Adrenal gland (tissue), 12 donors: ENCODE results near the gene SLC5A10. TPM values are rescaled to one million over a fixed set of nuclear protein-coding genes. Genes with fewer than 3 reads are reported as not detected.
"Not testable (repeated sequence)": the region's sequence is repeated elsewhere in the genome, so short reads cannot be mapped to it uniquely, and the experiment has no call there.

Experiments
- DNase-seq, 7 donors: peaks; one replicate each; pipeline ENCODE4 v3.0.0-alpha.2; 2019 to 2020
- H3K27ac ChIP-seq, 5 donors: fragments of 200-600 bp; sonication (generic) in 4 of 5; 1 replicate in 3 of 5; 2 replicates in 2 of 5; pipeline versions ENCODE4 v1.5.1 to v1.8.0; 2016 to 2020; ENCODE audit warnings: mild to moderate bottlenecking in 1 of 5
- H3K27me3 ChIP-seq: fragments of 200-600 bp; 2 replicates; pipeline ENCODE4 v1.8.0; 2021
- H3K36me3 ChIP-seq, 2 donors: fragments of 200-600 bp; replicated peaks in 1 of 2; 1 replicate in 1 of 2; 2 replicates in 1 of 2; pipeline versions ENCODE4 v1.5.1 to v1.8.0; 2018 to 2022
- H3K4me1 ChIP-seq, 2 donors: fragments of 200-600 bp; replicated peaks in 1 of 2; 1 replicate in 1 of 2; 2 replicates in 1 of 2; pipeline versions ENCODE4 v1.5.1 to v1.8.0; 2018 to 2021
- H3K4me3 ChIP-seq, 4 donors: fragments of 200-600 bp; sonication (generic) in 3 of 4; one replicate each; pipeline ENCODE4 v1.5.1; 2016 to 2018
- H3K9me3 ChIP-seq, 3 donors: fragments of 200-600 bp; sonication (generic) in 1 of 3; replicated peaks in 1 of 3; 1 replicate in 2 of 3; 2 replicates in 1 of 3; pipeline versions ENCODE4 v1.5.1 to v1.8.0; 2016 to 2021
- POLR2A ChIP-seq, 2 donors: fragments of 450-650 bp; IDR thresholded peaks; one replicate each; pipeline ENCODE4 v1.6.1; 2017; ENCODE audit warnings: antibody characterized with exemption in 2 of 2, mild to moderate bottlenecking in 2 of 2, moderate library complexity in 1 of 2
- WGBS, 4 donors: extraction: QIAGEN DNeasy Blood & Tissue Kit in 2 of 4; methylation state at CpG; one replicate each; pipeline versions ENCODE4 v1.1.5 to v1.1.7; 2013 to 2017; 5-methylcytosine and 5-hydroxymethylcytosine counted together
- intact Hi-C, 2 donors: fragments of 100-400 bp; cut with DNase I; formaldehyde crosslinking; loops; one replicate each; pipeline versions ENCODE4 v1.14.1 to v1.15.0; 2022 to 2023
- polyA plus RNA-seq, 3 donors: library from polyadenylated mRNA; stranded (reverse); fragments of 200-250 nt in 2 of 3; fragments of 350-450 nt in 1 of 3; fragmentation: Illumina TruSeq in 1 of 3; extraction: RNeasy Lipid Tissue Mini Kit (QIAGEN cat#74804) in 1 of 3; gene quantifications; one replicate each; pipeline ENCODE4 v1.2.3, GENCODE V29; 2013 to 2014
- total RNA-seq, 9 donors: library from RNA; depleted of rRNA in 4 of 9; stranded (reverse); fragments of >200 nt in 4 of 9; fragments of 120-200 nt in 1 of 9; fragmentation: NEBNext Ultra II Directional in 1 of 9; extraction: Animal tissue kit (Norgen Biotek cat#: 25700) in 1 of 9; gene quantifications; one replicate each; pipeline versions ENCODE4 v1.1.0 to v1.2.4, GENCODE V29; 2013 to 2023
- TF ChIP-seq, protein P1 (sequence below), 6 experiments: fragments of 450-650 bp in 4 of 6; fragments of 200-600 bp in 2 of 6; sonication (generic) in 1 of 6; IDR thresholded peaks; 1 replicate in 5 of 6; 2 replicates in 1 of 6; pipeline versions ENCODE4 v1.5.1 to v1.8.0; 2016 to 2021; ENCODE audit warnings: antibody characterized with exemption in 6 of 6, mild to moderate bottlenecking in 2 of 6, moderate library complexity in 1 of 6
- donor health status: healthy with polysubstance abuse.
- donor health status: Bipolar disorder and iron deficiency.
- donor health status: DM: yes; HTN: yes; CAD: no.
- donor health status: DM: no; HTN: no; CAD: no.
- donor health status: DM: no; HTN: no; CAD: no.
- donor health status: DM: yes; HTN: yes; CAD: no.

The SLC5A10 gene
- total and polyA plus RNA-seq, 12 donors, result 0.16 to 0.94 (median 0.22) TPM; not detected in 8

- DNase-seq, result no peak
- intact Hi-C loops, result no loop called here
These were observed 72.4 kb downstream of the SLC5A10 start for GRCh38 chr17:19024101-19025078.

GRCh38 chr17:19028671-19029070, 76.7 kb downstream of the SLC5A10 start:
- intact Hi-C loops, H3K4me3 ChIP-seq, H3K36me3 ChIP-seq, H3K27me3 ChIP-seq, H3K4me1 ChIP-seq, H3K9me3 ChIP-seq, DNase-seq, H3K27ac ChIP-seq: not testable (repeated sequence)
- WGBS, 4 donors, result no CpG with 5 or more reads among the region's 11 CpGs

More at GRCh38 chr17:19024101-19025078, 72.4 kb downstream of the SLC5A10 start:
- 81 to 87% (median 83%) methylated on average over 16 to 22 of the region's 22 CpGs for WGBS, 4 donors
- Histone ChIP-seq H3K36me3 (no peaks in the 10 kb centered on the region), H3K9me3 (no peaks in the 10 kb centered on the region), H3K4me3 (no peak overlapping the region), H3K4me1 (no peaks in the 10 kb centered on the region), H3K27ac (no peak overlapping the region), H3K27me3 (no peaks in the 10 kb centered on the region)
- TF ChIP-seq, protein P1, sequence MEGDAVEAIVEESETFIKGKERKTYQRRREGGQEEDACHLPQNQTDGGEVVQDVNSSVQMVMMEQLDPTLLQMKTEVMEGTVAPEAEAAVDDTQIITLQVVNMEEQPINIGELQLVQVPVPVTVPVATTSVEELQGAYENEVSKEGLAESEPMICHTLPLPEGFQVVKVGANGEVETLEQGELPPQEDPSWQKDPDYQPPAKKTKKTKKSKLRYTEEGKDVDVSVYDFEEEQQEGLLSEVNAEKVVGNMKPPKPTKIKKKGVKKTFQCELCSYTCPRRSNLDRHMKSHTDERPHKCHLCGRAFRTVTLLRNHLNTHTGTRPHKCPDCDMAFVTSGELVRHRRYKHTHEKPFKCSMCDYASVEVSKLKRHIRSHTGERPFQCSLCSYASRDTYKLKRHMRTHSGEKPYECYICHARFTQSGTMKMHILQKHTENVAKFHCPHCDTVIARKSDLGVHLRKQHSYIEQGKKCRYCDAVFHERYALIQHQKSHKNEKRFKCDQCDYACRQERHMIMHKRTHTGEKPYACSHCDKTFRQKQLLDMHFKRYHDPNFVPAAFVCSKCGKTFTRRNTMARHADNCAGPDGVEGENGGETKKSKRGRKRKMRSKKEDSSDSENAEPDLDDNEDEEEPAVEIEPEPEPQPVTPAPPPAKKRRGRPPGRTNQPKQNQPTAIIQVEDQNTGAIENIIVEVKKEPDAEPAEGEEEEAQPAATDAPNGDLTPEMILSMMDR (IDR thresholded peaks at IDR 0.05), result no peak
- no peak for TF ChIP-seq POLR2A (IDR thresholded peaks at IDR 0.05)

DNA sequence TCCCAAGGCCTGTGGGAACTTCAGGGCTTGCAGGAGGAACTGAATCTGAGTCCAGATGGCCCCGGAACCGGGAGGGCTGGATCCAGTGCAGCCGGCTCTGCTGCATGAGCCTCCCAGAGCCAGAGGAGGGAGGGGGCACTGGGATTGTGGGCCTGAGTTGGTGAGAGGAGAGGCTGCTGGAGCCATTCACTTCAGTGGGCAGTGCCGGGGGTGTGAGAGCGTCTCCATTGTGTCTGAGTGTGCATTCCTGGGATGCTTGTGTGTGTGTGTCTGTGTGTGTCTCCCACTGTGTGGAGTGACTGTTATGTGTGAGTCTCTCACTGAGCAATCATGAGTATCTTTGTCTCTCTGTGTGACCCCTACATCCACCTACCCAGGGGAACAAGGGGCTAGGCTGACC, 77.8 kb downstream of the SLC5A10 start:
- H3K4me1 ChIP-seq, H3K4me3 ChIP-seq, intact Hi-C loops, H3K9me3 ChIP-seq, H3K27ac ChIP-seq, H3K27me3 ChIP-seq, DNase-seq, H3K36me3 ChIP-seq: not testable (repeated sequence)
- WGBS, 4 donors, result 86% methylated on average over 2 of the region's 5 CpGs; no CpG with 5 or more reads in 3 of the 4 donors

GRCh38 chr17:19030771-19031449, 78.9 kb downstream of the SLC5A10 start:
- H3K27ac ChIP-seq, H3K27me3 ChIP-seq, intact Hi-C loops, H3K4me3 ChIP-seq, DNase-seq, H3K36me3 ChIP-seq, H3K9me3 ChIP-seq, H3K4me1 ChIP-seq: not testable (repeated sequence)
- 17 to 80% (median 50%) methylated on average over 1 of the region's 5 CpGs; no CpG with 5 or more reads in 1 of the 4 donors for WGBS, 4 donors

DNA sequence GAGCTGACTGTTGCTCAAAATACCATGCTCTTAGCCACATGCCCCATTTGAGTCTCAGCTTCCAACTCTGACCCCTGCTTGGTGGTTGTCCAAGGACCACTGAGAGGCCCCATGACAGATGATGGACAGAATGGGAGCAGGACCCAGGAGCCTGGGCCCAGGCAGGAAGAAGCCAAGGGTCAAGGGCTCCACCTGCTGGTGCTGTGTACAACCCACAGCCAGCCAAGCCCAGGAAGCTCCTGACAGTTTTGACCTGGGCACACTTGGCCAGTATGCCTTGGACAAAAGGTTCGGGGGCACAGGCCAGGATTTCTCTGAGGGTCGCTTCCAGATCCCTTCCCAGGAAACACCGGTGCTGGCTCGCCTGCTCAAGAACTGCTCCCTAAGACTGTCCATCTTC, 79.8 kb downstream of the SLC5A10 start:
- DNase-seq, result peak; percentile 61 to 84 (median 73)
- H3K27me3 ChIP-seq, H3K27ac ChIP-seq, intact Hi-C loops, H3K9me3 ChIP-seq, H3K4me1 ChIP-seq, H3K36me3 ChIP-seq, H3K4me3 ChIP-seq: not testable (repeated sequence)
- TF ChIP-seq, protein P1 (IDR thresholded peaks at IDR 0.05), result peak in 2 of 6 experiments; percentile 12 to 37
- no CpG with 5 or more reads among the region's 4 CpGs for WGBS, 4 donors

DNA sequence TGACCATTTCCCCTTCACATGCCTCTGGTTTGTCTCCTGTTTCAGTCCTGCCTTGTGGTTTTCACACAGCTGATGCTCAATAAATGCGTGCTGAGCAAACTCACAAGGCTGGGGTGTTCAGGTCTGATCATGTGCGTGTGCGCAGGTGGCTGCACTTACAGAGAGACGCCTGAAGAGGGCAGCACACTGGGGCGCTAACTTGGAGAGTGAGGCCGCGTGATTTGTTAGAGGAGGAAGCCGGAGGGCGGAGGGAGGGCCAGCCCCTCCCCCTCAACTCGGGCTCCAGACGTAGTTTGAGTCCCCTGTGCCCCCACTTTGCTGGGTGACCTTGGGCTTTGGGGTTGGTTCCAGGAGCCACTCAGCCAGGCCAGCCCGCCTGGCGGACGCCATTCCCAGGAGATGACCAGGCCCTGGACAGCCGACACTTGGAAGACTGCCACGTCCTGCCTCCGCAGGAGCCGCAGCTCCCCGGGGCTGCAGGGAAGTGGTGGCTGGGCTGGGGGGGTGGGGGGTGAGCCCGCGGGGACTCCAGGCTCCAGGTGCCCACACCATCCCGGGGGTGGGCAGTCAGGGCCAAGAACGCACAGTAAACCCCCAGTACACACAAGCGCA, 80.5 kb downstream of the SLC5A10 start:
- intact Hi-C loops, H3K4me1 ChIP-seq, DNase-seq, H3K27ac ChIP-seq, H3K4me3 ChIP-seq, H3K27me3 ChIP-seq, H3K36me3 ChIP-seq, H3K9me3 ChIP-seq: not testable (repeated sequence)
- 35% methylated on average over 3 of the region's 24 CpGs; no CpG with 5 or more reads in 3 of the 4 donors for WGBS, 4 donors

- H3K4me1 ChIP-seq, DNase-seq, H3K9me3 ChIP-seq, H3K27me3 ChIP-seq, intact Hi-C loops, H3K36me3 ChIP-seq, H3K27ac ChIP-seq, H3K4me3 ChIP-seq: not testable (repeated sequence)
- no CpG with 5 or more reads among the region's 6 CpGs for WGBS, 4 donors
These were observed 84.2 kb downstream of the SLC5A10 start for GRCh38 chr17:19036186-19036585.

DNA sequence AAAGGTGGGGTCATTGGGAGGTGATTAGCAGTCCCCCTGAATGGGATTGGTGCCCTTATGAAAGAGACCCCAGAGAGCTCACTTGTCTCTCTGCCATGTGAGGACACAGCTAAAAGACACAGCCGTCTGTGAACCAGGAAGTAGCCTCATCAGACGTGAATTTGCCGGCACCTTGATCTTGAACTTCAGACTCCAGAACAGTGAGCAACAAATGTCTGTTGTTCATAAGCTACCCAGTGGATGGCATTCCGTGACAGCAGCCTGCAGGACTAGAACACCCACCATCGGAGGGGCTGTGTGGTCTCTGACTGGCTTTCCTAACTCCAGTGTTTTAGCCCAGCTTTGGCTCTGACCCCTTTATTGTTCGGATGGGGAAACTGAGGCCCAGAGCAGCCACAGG, 85.6 kb downstream of the SLC5A10 start:
- H3K27ac ChIP-seq, H3K27me3 ChIP-seq, intact Hi-C loops, H3K4me1 ChIP-seq, H3K4me3 ChIP-seq, H3K36me3 ChIP-seq, H3K9me3 ChIP-seq, DNase-seq: not testable (repeated sequence)
- WGBS, 4 donors, result no CpG with 5 or more reads among the region's 6 CpGs
